Glomerular visceral epithelial cell (primary cell): ENCODE data around the gene IFT74.
A peak's percentile ranks its signal among the peaks of the same experiment; 100 is the strongest.

ENCODE experiments used
- DNase-seq: peaks from one replicate; pipeline ENCODE4 v3.0.0-alpha.2; 2016; ENCODE audit errors: extremely low spot score

Gene IFT74

DNA sequence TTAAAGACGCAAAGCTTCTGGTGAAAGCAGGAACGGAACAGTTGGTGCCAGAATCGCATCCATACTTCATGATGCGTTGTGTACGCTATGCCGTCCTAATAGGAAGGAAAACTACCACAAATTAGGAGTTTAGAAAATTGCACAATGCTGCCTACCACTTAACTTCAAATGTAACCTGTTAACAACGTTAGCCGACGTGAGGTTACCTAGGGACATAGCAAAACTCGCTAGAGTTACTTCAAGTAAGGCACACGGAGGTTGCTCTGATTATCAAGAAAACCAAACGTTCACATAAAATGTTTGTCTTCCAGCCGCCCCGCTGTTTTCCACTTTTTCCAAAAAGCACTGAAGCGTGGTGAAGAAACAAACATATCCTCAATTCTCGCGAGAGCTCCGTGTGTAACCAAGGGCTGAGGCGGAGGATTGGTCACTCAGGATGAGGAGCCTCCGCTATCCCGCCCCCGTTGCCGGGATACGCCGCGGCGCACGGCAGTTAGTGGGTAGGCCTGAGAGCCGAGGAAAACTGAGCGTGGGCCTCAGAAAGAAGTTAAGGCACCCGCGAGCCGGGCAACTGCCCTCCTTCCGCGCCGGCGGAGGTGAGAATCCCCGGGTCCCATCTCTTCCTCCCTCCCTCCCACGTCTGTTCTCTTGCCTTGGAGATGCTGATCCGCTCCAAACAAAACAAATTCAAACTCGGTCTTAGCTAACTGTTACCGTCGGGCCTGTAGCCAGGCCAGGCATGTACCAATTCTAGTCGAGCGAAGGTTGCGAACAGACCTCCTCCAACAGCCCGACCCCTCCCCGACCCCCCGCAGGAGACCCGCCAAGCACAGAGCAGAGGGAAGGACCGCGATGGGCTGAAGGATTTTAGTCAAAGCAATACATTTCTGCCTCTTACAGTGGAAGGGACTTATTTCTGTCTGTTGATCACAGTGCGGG is at the start of gene IFT74:
IFT74 (plus strand) TSS at position 492 of the 939 bp plus-strand sequence. CDS start 5,556 bp downstream, outside the sequence.
- peak; percentile 94 for DNase-seq

DNA sequence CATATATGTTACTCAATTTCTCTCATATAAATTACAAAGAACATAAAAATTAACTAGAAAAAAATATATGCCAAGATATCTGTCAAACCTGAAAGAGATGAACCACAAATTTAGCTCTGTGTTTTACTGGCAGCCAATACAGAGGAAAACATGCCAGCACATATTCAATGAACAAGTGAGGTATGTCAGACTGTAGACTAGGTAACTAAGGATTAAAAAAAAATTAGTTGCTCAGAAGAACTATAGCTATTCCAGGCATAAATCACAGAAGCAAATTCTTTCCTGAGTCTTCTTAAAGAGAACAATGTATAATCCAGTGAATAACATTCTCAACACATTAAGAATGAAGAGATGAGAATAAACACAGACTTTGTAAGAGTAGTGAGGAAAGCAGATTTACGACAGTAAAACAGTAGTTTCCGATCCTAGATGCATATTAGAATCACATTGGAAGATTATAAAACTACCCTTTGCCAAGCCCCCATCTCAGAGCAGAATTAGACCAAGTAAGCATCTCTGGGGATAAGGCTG is 43.0 kb upstream of the IFT74 start:
- DNase-seq: no peak

DNA sequence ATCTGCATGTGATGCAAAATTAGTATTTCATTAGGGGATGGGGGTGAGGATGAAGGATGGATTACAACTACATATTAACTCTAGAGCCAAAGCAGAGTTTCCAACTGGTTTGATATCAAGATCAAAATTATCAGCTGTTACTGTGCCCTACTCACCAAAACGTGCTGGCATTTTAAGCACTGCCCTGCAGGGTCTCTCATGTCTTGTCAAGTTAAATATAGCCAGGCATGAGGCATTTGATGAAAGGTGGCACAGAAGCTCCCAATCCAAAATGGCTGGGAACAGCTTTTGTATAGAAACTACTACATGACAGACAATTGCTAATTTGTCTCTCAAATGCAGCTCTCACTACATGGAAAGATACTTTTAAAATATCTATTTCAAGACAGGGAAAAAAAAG is 36.5 kb upstream of the IFT74 start:
- DNase-seq: no peak

DNA sequence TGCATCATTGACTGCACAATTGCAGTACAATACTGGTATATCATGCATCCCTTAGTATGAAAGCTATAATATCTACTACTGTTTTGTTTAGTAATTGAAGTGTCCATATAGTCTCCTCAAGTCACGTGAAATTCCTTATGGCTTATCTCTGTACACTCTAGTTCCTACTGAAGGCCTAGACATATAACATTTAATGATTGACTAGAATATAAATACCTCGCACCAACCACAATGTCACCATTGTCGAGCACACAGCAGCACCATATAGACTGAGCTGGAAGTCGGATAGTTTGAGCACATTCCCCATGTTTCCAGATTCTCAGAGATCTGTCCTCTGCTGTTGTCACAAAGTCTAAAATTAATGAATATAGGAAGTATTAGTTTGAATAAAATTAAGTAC is 30.6 kb upstream of the IFT74 start:
- no peak for DNase-seq

DNA sequence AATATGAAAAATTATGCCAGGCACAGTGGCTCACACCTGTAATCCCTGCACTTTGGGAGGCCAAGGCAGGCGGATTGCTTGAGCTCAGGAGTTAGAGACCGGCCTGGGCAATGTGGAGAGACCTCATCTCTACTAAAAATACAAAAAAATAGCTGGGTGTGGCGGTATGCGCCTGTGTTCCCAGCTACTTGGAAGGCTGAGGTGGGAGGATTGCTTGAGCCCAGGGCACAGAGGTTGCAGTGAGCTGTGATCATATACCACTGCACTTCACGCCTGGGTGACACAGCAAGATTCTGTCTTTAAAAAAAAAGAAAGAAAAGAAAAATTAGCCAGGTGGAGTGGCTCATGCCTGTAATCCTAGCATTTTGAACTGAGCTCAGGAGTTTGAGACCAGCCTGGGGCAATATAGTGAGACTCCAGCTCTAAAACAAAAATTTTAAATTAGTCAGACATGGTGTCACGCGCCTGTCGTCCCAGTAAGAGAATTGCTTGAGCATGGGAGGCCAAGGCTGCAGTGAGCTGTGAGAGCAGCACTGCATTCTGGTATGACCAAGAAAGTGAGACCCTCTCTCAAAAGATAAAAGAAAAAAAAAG is 27.2 kb upstream of the IFT74 start:
- DNase-seq: no peak

DNA sequence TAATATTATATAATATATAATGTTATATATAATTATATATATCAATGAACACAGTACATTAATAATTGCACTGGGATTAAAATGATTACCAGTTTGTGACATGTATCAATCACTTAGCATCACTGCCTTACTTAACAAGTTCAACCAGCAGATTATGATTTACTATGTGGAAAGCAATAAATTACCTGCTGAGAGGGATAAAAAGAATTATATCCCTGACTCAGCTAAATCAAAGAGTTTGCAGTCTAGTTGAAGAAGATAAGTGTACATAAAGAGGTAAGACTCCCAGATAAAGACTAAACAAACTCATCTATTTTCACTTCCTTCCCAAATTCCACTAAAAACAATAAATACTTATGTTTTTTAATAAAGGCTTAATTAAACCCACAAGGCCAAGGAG is 20.4 kb upstream of the IFT74 start:
- no peak for DNase-seq

DNA sequence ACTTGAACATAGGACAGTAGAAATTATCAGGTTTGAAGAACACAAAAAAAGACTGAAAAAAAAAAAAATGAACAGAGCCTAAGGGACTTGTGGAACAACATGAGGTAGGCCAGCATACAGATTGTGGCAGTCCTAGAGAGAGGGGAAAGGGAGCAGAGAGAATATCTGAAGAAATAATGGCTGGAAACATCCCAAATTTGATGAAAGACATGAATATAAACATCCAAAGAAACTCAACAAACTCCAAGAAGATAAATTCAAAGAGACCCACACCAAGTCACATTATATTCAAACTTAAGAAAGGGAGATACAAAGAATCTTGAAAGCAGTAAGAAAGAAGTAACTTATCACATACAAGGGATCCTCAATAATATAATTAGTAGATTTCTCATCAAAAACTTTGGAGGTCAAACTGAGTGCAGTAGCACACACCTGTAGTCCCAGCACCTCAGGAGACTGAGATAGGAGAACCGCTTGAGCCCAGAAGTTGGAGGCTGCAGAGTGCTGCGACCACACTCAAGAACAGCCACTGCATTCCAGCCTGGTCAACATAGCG is 18.3 kb upstream of the IFT74 start:
- no peak for DNase-seq

DNA sequence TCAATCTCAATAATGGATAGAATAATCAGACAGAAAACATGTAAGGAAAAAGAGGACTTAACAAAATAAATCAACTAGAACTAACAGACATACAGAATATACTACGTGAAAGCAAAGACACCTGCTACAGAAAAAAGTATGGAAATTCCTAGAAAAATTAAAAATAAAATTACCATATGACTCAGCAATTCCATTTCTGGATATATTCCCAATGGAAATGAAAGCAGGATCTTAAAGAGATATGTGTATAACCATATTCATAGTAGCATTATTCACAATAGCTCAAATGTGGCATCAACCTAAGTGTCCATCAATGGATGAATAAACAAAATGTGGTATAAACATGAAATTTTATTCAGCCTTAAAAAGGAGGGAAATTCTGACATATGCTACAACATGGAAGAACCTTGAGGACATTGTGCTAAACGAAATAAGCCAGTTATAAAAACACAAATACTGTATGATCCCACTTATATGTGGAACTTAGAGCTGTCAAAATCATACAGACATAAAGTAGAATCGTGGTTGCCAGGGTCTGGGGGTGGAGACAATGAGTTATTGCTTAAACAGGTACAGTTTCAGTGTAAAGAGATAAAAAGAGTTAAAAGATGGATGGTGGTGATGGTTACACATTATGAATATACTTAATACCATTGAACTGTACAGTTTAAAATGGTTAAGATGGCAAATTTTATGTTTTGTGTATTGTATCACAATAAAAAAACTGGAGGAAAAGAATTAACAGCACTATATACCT is 16.1 kb upstream of the IFT74 start:
- no peak for DNase-seq

DNA sequence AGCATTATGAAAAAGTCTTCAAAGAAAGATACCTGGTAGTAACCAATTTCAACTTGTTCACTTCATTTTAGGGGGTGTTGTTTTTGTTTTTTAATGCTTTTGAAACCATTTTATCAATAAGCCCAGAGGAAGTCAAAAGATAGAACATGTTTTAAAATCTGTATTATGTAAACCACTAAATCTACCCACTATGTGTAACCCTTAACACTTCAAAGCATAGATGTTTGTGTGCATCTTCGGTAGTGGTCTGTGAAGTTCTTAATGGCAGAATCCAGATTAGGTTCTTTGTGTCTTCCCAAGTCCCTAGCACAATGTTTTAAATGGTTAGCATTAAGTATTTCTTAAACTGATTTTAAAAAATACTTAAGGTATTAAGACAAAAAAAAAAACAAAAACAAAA is 15.4 kb upstream of the IFT74 start:
- DNase-seq: no peak

DNA sequence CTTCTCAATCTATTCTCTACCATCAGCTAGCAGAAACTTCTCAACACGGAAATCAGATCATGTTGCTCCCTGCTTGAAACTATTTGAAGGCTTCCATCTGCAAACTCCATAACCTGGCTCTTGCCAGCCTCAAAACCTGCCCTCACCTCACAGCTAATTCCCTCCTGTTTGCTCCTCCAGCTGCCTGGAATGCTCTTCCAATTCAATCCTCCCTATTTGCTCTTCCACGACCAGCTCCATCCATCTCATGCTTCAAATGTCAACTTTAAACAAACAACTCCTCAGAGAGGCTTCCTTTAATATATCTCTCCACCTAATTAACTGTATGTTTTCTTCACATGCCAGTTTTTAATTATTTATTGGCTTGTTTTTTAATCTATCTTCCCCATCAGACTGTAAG is 10.6 kb upstream of the IFT74 start:
- no peak for DNase-seq

DNA sequence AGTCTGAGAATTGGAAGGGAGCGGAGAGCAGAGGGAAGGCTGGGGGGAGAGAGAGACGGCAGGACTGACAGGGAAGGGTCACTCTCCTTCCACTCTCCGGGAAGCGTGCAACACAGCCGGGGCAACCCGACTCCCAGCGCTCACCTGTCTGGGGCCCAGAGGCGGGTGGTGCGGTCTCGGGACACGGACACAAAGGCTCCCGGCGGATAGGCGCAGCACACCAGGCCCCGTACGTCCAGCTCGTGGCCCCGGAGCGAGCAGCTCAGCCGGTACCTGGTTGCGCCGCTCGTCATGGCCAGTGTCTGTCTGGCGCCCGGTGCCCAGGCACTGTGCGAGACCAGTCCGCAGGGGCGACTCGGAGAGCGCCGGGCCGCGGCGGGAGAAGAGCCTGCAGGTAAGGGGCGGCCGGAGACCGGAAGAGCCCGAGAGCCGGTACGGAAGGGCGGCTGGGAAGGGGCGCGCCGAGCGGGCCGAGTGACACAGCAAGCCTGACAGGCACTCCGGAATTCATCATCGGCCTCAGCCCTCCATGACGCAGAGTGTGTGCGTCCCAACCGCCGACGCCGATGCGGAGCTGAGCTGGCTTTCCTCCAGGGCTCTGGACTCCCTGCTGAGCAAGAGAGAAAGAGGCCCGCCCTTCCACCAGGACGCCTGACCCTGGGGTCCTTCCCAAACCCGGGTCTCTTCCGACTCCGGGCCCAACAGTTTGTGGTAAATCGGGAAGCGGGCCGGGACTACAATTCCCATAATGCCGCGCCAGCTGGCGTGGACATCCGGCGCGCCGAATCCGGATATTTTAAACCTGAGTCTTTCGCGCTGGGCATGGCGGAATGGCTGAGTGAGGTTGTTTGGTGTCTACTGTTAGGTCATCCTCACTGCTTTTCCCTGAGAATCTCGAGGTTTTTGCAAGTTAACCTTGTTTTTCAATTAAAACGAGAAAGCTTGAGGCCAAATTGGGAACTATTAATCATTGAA is 9.2 kb upstream of the IFT74 start, which contains the start of gene PLAA:
PLAA (minus strand) TSS at position 490 of the 975 bp plus-strand sequence; CDS start at position 293, 197 bp downstream.
- DNase-seq: peak; percentile 89

DNA sequence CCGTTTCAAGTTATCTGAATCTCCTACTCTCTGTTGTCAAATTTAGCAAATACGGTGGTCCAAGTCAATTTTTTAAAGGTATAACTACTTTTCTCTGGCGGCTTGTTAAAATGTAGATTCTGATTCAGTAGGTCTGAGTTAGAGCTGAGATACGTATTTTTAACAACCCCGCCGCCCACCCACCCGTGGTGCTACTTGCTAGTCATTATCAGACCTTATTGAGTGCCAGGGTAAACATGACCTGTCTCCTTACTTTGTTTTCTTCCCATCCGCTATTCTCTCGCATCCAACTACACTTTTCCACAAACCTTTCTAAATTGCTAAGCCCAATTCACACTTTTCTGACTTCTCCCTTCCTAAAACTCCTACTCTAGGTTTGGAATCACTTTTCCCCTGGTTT is 8.5 kb upstream of the IFT74 start:
- no peak for DNase-seq

DNA sequence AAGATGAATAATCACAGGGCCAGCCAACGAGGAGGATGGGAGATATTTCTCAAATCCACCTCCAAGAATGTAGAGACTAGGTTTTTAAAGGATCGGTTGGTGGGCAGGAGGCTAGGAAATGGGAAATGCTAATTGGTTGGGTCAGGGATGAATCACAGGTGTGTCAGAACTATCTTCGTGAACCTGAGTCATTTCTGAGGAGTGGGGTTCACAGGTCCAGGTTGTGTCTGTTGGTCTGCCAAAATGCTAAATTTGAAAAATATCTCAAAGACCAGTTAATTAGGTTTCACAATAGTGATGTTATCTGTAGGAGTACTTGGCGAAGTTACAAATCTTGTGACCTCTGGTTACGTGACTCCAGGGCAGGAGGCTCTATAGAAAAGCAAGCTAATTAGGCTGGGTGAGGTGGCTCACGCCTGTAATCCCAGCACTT is 6.6 kb upstream of the IFT74 start:
- no peak for DNase-seq

DNA sequence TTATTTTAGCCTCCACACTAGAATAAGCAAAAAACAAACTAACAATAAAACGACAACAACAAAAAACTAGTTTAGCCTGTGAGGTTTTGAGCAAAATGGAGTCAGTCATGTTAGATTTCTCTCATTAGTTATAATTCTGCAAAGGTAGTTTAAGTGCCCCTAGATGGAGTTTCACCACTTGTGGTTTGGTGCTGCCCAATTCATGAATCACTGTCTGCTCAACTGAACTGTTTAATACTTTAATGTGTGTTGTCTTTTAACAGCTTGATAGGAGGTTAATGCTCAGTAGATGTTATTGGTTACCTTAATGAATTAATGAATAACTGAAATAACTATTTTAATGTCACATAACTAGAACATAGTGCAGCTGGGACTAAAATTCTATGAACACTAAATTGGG is 5.7 kb upstream of the IFT74 start:
- DNase-seq: no peak

DNA sequence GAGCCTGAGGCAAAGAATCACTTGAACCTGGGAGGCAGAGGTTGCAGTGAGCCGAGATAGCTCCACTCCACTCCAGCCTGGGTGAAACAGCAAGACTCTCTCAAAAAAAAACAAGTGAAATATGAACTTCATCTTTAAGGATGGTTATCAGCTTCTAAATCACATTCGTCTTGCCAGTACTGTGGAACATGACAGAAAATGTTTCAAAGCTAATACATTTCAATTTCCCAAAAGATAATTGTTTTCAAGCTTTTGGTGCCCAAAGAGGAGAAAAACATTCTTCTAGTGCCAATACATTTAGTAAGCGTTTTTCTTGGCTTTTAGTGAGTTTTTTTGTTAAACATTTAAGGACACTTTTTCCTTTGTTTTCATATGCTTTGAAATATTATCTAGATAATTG is 4.4 kb upstream of the IFT74 start:
- no peak for DNase-seq

DNA sequence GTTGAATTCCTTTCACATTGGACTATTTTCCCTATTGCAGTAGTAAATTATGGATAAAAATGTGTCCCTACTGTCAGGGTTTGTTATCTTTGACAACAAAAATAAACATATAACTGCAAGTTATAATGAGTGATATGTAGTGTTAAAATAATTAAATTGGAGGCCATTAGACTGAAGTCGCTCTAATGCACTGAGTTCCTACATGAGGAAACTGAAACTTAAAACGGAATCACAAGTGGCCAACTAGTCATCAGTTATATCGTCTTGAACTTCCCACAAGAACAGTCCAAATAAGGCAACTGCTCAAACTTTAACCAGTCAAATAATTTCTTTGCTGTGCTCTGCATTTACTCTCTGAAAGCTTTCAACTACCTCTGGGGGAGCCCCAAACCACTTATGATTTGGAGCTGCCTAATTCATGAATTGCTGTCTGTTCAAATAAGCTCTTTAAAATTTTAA is 2.1 kb upstream of the IFT74 start:
- no peak for DNase-seq

DNA sequence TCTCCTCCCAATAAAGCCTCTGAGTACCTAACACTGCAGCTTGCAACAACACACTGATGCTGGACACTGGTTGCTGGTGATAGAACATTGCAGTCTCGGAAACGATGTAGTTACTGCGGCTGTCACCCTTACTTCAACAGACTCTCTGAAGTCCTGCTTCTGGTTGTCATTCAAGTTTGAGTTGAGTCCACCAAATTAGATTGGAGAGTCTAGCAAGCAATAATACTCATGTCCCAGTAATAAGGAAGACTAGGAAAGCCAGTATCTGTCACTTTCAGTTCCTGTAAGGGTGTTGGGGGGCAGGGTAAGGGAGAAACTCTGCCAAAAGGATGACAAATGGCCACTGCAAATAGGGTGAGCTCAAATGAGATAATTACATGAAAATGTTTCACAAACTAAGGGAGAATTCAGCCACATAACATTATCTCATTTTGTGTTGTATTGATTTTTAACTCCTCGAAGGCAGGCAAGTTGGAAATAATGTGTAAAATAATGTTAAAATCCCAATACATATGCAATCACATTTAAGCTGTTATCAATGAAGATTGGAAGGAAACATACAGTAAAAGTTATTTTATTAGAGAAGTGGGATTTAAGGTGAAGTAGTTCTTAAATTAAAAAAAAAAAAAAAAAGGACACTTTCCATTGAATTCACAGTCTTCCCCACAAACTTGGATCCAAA is 849 bp upstream of the IFT74 start:
- DNase-seq: no peak

DNA sequence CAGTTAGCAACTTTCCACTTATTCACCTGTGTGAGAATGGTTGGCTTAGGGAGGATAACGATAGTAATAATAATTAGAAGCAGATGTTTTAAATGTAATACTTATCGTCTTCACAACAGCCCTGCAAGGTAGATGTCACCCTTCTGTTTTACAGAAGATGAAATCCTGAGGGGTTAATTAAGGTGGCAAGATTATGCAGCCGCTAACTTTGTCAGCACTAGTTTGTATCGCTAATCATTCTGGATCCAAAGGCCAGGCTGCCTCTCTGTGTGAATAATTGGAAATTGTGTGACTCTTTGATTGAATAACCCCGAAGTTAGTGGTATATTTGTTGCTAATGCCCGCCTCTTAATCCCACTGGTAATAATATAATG is 635 bp downstream of the IFT74 start:
- DNase-seq: no peak

DNA sequence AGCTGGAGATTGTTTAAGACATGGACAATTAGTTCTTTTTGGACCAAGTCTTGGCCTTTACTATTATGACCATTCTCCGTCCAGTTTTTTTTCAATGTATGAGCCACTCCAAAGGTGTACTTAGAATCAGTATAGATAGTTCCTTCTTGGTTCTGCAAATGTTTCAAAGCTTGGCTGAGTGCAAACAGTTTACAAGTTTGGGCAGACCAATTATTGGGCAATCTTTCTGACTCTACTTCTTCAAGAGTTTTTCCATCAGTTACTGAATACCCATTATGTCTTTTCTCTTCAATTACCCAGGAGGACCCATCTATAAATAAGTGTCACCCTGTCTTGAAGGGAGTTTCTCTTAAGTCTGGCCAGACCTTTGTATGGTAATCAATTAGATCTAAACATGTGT is 15.5 kb downstream of the IFT74 start:
- DNase-seq: no peak

DNA sequence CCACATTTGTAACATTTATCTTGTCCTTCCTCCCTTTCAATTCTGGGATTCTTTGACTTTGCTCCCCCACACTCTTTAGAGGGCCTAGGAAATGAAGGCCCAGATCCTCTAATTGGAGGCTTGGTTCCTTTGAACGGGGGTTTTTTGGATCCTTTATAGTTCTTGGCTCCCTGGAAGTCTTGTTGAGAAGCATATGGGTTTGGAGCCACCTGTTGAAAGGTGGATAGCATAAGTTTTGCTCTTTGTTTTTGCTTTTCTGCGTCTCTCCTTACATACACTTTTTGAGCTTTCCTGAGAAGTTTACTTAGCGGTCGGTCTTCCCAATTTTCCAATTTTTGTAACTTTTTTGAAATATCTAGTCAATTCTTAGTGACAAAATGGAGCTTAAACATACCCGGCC is 17.8 kb downstream of the IFT74 start:
- DNase-seq: no peak
